HuH-7.5 (cell line): Measurements from ENCODE around the gene OR6B2.

ENCODE experiments used
- DNase-seq: peaks from one replicate; pipeline ENCODE4 v3.0.0; 2011; ENCODE audit warnings: low spot score

OR6B2 gene

DNA sequence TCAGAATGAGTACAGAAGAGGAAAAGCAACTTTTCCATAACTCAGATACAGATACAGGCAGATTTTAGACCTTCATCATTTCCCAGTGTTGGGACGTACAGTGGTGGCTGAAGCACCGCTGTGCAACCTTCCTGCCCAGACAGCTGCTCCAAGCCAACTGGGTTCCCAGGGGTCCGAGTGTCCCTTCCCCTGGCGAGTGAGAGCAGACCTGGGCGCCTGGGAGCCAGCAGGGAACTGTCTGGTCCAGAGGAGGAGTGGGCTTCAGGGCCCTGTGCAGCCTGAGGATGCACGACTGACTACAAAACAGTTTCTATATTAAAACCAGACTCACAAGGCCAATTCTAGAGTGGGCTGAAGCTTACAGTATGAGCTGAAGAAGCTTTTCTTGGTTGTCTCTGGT is 11.1 kb upstream of the OR6B2 start:
- no peak for DNase-seq

GRCh38 chr2:240037358-240037757 is 7.1 kb upstream of the OR6B2 start:
- no peak for DNase-seq

GRCh38 chr2:240033330-240033678 is 3.1 kb upstream of the OR6B2 start:
- DNase-seq: no peak

GRCh38 chr2:240032406-240033329 is 2.4 kb upstream of the OR6B2 start:
- DNase-seq: no peak

DNA sequence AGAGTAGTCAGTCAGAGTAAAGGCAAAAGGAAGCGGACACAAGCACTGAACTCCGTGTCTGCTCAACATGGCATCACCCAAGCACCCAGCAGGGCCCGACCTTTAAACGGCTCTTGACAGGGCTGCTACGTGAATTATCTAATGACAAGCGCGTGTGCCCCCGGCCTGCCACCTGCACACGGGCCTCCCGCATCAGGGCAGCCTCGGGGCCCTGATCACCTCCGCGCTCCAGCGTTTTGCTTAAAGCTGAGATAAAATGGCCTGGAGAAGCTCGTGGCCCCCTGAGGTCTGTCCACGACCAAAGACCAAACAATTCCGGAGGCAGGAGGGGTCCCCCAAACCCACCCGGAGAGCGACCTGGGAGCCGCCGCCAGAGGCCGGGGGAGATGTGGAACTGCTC is 5.5 kb downstream of the OR6B2 start:
- DNase-seq: peak; percentile 18

- DNase-seq: no peak
Observed at GRCh38 chr2:240023792-240024191, 6.4 kb downstream of the OR6B2 start.

GRCh38 chr2:240021488-240022104 is 8.6 kb downstream of the OR6B2 start:
- DNase-seq: peak; percentile 82

GRCh38 chr2:240018071-240018750 is 12.0 kb downstream of the OR6B2 start:
- no peak for DNase-seq

GRCh38 chr2:240014327-240014726 is 15.9 kb downstream of the OR6B2 start:
- no peak for DNase-seq

DNA sequence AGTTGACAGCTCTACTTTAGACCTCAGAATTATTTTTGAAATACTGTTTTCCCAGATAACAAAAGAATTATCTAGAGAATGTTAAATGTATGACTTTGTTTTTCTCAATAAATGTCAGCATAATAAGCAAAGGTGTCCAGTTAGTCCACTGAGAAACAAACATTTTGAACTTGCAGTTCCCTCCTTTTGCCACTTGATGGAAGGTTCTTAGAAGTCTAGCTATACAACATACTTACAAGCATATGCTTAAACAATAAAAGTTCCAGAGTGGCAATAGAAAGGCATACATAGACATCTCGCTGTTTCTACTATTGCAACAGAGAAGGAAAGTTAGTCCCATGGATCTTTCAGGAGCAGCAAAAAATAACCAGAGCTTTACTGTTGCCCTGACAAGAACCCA is 16.9 kb downstream of the OR6B2 start:
- DNase-seq: no peak

DNA sequence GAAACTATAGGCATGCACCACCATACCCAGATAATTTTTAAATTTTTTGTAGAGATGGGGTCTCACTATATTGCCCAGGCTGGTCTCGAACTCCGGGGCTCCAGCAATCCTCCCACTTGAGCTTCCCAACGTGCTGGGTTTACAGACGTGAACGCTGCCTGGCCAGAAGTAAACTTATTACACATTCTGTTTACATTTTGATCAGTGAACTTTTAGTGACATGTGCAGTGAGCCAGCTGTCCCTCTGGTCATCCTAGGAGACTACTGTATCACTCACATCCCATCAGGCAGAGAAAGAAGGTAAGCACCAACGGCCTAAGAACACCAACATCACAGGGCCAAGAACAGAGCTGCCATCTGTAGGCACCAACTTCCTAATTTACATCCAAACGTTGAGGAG is 27.2 kb downstream of the OR6B2 start:
- DNase-seq: no peak

DNA sequence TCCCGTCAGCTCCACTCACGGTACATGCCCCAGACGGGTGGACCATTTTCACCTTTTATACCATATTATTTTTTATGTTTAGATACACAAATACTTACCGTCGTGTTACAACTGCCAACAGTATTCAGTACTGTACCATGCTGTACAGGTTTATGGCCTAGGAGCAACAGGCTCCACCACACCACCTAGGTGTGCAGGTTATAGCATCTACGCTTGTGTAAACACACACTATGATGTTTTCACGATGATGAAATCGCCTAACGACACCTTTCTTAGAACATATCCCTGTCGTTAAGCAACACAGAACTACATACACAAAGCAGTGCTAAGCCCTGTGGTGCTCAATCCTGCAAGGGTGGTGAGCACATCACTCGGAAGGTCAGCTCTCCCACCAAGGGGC is 29.6 kb downstream of the OR6B2 start:
- no peak for DNase-seq

DNA sequence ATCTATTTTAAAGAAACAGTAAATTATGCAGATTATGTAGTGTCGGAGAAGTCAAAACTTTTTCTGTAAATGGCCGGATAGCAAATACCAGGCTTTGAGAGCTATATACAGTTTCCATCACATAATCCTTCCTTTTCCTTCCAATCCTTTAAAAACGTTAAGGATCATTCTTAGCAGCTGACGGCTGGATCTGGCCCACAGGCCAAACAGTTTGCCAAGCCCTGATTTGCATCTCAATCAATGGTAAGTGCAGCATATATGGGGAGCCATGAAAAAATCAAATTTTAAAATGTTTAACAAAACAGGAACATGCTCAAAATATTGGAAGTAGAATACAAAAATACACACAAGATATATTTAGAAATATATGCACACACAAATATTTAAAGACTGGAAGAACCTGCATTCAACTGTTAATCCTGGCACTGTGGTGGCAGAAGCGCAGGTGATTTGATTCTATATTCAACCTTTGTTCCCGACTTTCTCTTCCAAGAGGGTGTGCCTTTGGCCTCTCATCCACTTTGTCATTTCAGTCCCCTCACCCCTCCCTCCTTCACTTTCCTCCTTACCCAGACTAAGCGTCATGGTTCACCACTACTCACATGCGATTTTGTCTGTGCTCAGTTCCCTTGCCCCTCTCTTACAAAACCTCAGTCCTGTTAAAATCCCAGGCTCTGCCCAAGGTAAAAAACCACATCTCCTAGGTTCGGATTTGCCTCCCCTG is 32.4 kb downstream of the OR6B2 start:
- no peak for DNase-seq

DNA sequence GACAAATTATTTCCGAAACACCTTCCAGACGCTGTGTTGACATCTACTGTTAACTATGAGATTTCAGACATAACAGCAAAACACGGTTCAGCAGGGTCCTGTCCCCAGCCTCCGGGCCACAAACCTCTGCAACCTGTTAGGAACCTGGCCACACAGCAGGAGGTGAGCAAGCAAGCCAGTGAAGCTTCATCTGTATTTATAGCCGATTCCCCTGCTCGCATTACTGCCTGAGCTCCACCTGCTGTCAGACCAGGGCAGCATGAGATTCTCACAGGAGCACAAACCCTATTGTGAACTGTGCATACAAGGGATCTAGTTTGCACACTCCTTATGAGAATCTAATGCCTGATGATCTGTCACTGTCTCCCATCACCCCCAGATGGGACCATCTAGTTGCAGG is 36.1 kb downstream of the OR6B2 start:
- no peak for DNase-seq

GRCh38 chr2:239993291-239993690 is 36.9 kb downstream of the OR6B2 start:
- DNase-seq: no peak

- DNase-seq: peak; percentile 22
Observed at GRCh38 chr2:239991689-239992314, 38.4 kb downstream of the OR6B2 start.

DNA sequence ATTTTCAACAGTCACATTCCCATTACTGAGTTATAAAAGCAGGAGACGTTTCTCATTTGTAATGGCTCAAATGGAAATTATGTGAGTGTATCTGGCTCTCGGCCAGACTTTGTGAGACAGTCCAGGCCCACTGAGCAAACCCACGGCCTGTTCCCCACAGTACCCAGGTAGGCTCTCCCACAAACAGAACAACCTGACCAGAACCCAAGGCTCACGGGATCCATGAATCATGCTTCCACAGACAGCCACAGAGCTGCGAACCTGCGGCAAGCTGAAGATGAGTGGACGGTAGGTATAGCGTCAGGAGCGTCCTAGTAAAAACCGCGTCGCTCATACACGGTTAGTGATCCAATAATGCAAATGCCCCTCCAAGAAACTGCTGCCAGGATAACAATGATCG is 39.3 kb downstream of the OR6B2 start:
- no peak for DNase-seq

GRCh38 chr2:239985356-239985755 is 44.9 kb downstream of the OR6B2 start:
- no peak for DNase-seq

DNA sequence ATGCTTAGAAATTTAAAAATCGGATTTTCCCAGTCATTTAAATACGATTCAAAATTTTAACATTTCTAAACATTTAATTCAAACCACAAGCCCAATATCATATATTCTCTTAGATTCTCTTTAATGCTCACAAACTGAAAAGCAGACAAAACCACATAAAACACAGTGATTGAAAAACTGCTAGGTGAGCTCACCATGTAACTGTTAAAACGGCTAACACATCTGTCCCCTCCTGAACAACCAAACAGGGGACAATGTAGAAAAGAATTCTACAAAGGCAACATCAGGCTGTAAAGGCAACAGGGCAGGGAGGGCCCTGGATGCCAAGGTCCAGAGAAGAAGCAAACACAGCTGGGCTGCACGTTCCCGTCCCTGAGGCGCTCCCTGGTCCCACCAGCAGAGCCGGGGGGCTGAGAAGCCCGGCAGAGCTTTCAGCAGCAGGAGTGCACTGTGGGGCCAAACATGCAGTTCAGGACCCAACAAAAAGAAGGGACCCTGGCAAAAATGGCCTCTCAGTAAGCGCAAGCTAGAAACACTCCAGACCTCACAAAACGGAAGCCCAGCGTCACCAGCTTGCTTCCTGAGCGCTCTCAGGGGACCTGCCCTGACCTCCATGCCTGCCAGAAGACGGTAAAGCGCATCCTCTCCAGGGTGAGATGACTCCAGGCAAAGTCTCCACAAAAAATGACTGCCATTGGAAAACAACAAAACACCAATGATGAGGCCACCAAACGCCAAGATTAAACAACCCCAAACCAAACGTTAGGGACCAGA is 45.6 kb downstream of the OR6B2 start:
- no peak for DNase-seq

GRCh38 chr2:239983004-239983778 is 47.0 kb downstream of the OR6B2 start:
- no peak for DNase-seq
